Measurements from ENCODE around the gene MACROD1.

Gene MACROD1

GRCh38 chr11:64152841-64153691 is 12.8 kb downstream of the MACROD1 start:
- no peak for DNase-seq (ENCODE audit: low read depth in 2 of 2)

- no peak for DNase-seq (ENCODE audit: low read depth in 2 of 2)
Measured at GRCh38 chr11:64151337-64151736, 14.6 kb downstream of the MACROD1 start.

- no peak for DNase-seq (ENCODE audit: low read depth in 2 of 2)
Measured at GRCh38 chr11:64150481-64151239, 15.3 kb downstream of the MACROD1 start.

- no peak for DNase-seq (ENCODE audit: low read depth in 2 of 2)
Measured at GRCh38 chr11:64150051-64150450, 15.9 kb downstream of the MACROD1 start.

- no peak for DNase-seq (ENCODE audit: low read depth in 2 of 2)
Measured at GRCh38 chr11:64148917-64149617, 16.8 kb downstream of the MACROD1 start.

GRCh38 chr11:64148226-64148916 is 17.5 kb downstream of the MACROD1 start:
- peak; percentile 47 to 56 for DNase-seq (ENCODE audit: low read depth in 2 of 2)

- DNase-seq (ENCODE audit: low read depth in 2 of 2), result no peak
Measured at GRCh38 chr11:64146036-64146955, 19.6 kb downstream of the MACROD1 start.

GRCh38 chr11:64144587-64145472 is 21.1 kb downstream of the MACROD1 start:
- no peak for DNase-seq (ENCODE audit: low read depth in 2 of 2)

- DNase-seq (ENCODE audit: low read depth in 2 of 2), result no peak
Measured at GRCh38 chr11:64141081-64141783, 24.7 kb downstream of the MACROD1 start.

- no peak for DNase-seq (ENCODE audit: low read depth in 2 of 2)
Measured at GRCh38 chr11:64140082-64140481, 25.8 kb downstream of the MACROD1 start.

- no peak for DNase-seq (ENCODE audit: low read depth in 2 of 2)
Measured at GRCh38 chr11:64139049-64139448, 26.9 kb downstream of the MACROD1 start.

GRCh38 chr11:64138398-64138797 is 27.5 kb downstream of the MACROD1 start:
- DNase-seq (ENCODE audit: low read depth in 2 of 2), result no peak

GRCh38 chr11:64136765-64137441 is 29.0 kb downstream of the MACROD1 start:
- DNase-seq (ENCODE audit: low read depth in 2 of 2), result no peak

GRCh38 chr11:64135711-64136110 is 30.2 kb downstream of the MACROD1 start:
- DNase-seq (ENCODE audit: low read depth in 2 of 2), result no peak

GRCh38 chr11:64134963-64135362 is 30.9 kb downstream of the MACROD1 start:
- no peak for DNase-seq (ENCODE audit: low read depth in 2 of 2)

- DNase-seq (ENCODE audit: low read depth in 2 of 2), result no peak
Measured at GRCh38 chr11:64132982-64133705, 32.8 kb downstream of the MACROD1 start.

GRCh38 chr11:64132191-64132771 is 33.6 kb downstream of the MACROD1 start:
- no peak for DNase-seq (ENCODE audit: low read depth in 2 of 2)
